GM12878 (cell line): Measurements from ENCODE around the gene TNRC6B. TPM values are rescaled to one million over a fixed set of nuclear protein-coding genes. Genes with fewer than 3 reads are reported as not detected.

Experiments used
- ATAC-seq: fragments of 200-7000 bp; cut with Tn5 transposase; 3 replicates; pipeline ENCODE4 v1.9.1; 2020; ENCODE audit warnings: mild to moderate bottlenecking, moderate library complexity
- BruUV-seq: library from RNA; stranded (reverse); fragments of 400-500 nt; replicated peaks from 2 replicates; lab custom pipeline; 2021; lab: Mats Ljungman, UMichigan
- CTCF ChIA-PET: fragments of 300-600 bp; sonication (Branson Sonifier 250); formaldehyde crosslinking; extraction: SDS; loops from one replicate; lab custom pipeline; 2021; ENCODE audit warnings: inconsistent platforms; lab: Yijun Ruan, JAX
- POLR2A ChIA-PET: fragments of 350-600 bp; formaldehyde crosslinking; extraction: SDS; loops from one replicate; lab custom pipeline; 2021; ENCODE audit warnings: inconsistent platforms; lab: Charles Lee
- RAD21 ChIA-PET: fragments of 300-600 bp; sonication (Branson Sonifier 250); formaldehyde crosslinking; loops from one replicate; lab custom pipeline; 2023; ENCODE audit warnings: antibody characterized with exemption; ENCODE audit not compliant: unreplicated experiment; lab: Charles Lee
- SMC1A ChIA-PET: fragments of 300-600 bp; sonication (Branson Sonifier 250); formaldehyde crosslinking; loops from one replicate; lab custom pipeline; 2023; ENCODE audit not compliant: unreplicated experiment, uncharacterized antibody; lab: Charles Lee
- DNase-seq: peaks from one replicate; pipeline ENCODE4 v3.0.0-alpha.2; 2011; ENCODE audit warnings: low read depth, low spot score
- FAIRE-seq: peaks from 3 replicates; lab custom pipeline; 2011; peaks lifted over from hg19 to GRCh38; lab: Jason Lieb, UNC
- H2AFZ ChIP-seq: 2 replicates; pipeline ENCODE4 v1.6.0; 2011; ENCODE audit warnings: low read depth, low read length, control low read depth; ENCODE audit not compliant: control insufficient read depth
- H3K27ac ChIP-seq: 2 replicates; pipeline ENCODE4 v1.5.1; 2011; ENCODE audit warnings: control low read depth; ENCODE audit not compliant: control insufficient read depth, insufficient read depth
- H3K27me3 ChIP-seq, 2 experiments: replicated peaks in 1 of 2; 2 replicates each; pipeline versions ENCODE4 v1.6.0 to v1.6.1; 2011; ENCODE audit warnings: low read length in 1 of 2; ENCODE audit not compliant: control insufficient read depth in 2 of 2, insufficient read depth in 2 of 2
- H3K36me3 ChIP-seq, 2 experiments: 2 replicates each; pipeline ENCODE4 v1.5.1; 2011; ENCODE audit warnings: low read length in 1 of 2; ENCODE audit not compliant: control insufficient read depth in 2 of 2, insufficient read depth in 2 of 2
- H3K4me1 ChIP-seq: 2 replicates; pipeline ENCODE4 v1.6.1; 2011; ENCODE audit warnings: mild to moderate bottlenecking, low read length, moderate library complexity, mixed read lengths; ENCODE audit not compliant: control insufficient read depth, insufficient read depth
- H3K4me2 ChIP-seq: 2 replicates; pipeline ENCODE4 v1.6.0; 2011; ENCODE audit warnings: control low read depth; ENCODE audit not compliant: control insufficient read depth, insufficient read depth
- H3K4me3 ChIP-seq: fragments of 200-600 bp; sonication (generic); 2 replicates; pipeline ENCODE4 v1.5.1; 2016
- H3K79me2 ChIP-seq: 2 replicates; pipeline ENCODE4 v1.6.0; 2011; ENCODE audit warnings: low read length; ENCODE audit not compliant: control insufficient read depth, insufficient read depth
- H3K9ac ChIP-seq: 2 replicates; pipeline ENCODE4 v1.8.0; 2011; ENCODE audit warnings: low read length, control low read depth, mixed read lengths; ENCODE audit not compliant: control insufficient read depth, insufficient read depth
- H3K9me3 ChIP-seq: replicated peaks from 3 replicates; pipeline ENCODE4 v1.5.1; 2011; ENCODE audit warnings: mild to moderate bottlenecking, low read length; ENCODE audit not compliant: control insufficient read depth, insufficient read depth
- H4K20me1 ChIP-seq: 2 replicates; pipeline ENCODE4 v1.6.0; 2011; ENCODE audit not compliant: control insufficient read depth, insufficient read depth
- FOXK2 ChIP-seq: fragments of 450-650 bp; IDR thresholded peaks from 2 replicates; pipeline ENCODE4 v1.6.1; 2017; ENCODE audit warnings: mild to moderate bottlenecking, moderate library complexity
- IRF4 ChIP-seq: IDR thresholded peaks from 2 replicates; pipeline ENCODE4 v1.6.1; 2011; ENCODE audit warnings: low read depth, low read length
- POLR2AphosphoS5 ChIP-seq: IDR thresholded peaks from 2 replicates; pipeline ENCODE4 v1.6.1; 2011; ENCODE audit warnings: mild to moderate bottlenecking, low read length, inconsistent platforms
- RUNX3 ChIP-seq: IDR thresholded peaks from 2 replicates; pipeline ENCODE4 v1.6.1; 2012; ENCODE audit warnings: low read length, inconsistent platforms
- SPI1 ChIP-seq: IDR thresholded peaks from 2 replicates; pipeline ENCODE4 v1.6.1; 2011; ENCODE audit warnings: low read depth, mild to moderate bottlenecking, low read length, moderate library complexity, borderline replicate concordance; ENCODE audit not compliant: insufficient read depth
- TCF3 ChIP-seq: IDR thresholded peaks from 2 replicates; pipeline ENCODE4 v1.6.1; 2012; ENCODE audit warnings: low read depth, mild to moderate bottlenecking, low read length, borderline replicate concordance; ENCODE audit not compliant: insufficient read depth
- YBX1 ChIP-seq: fragments of 450-650 bp; IDR thresholded peaks from 2 replicates; pipeline ENCODE4 v1.6.1; 2016; ENCODE audit warnings: antibody characterized with exemption
- ZSCAN29 ChIP-seq: fragments of 450-650 bp; IDR thresholded peaks from 2 replicates; pipeline ENCODE4 v1.6.1; 2017; ENCODE audit warnings: mild to moderate bottlenecking, moderate library complexity
- WGBS: methylation state at CpG from one replicate; pipeline ENCODE4 v1.1.6; 2016; ENCODE audit warnings: low lambda C conversion rate; ENCODE audit not compliant: insufficient replicate concordance, insufficient coverage; ENCODE audit errors: missing lambda C conversion rate; 5-methylcytosine and 5-hydroxymethylcytosine counted together
- in situ Hi-C: fragments of 300-500 bp; cut with MboI; formaldehyde crosslinking; loops from 9 replicates; pipeline ENCODE4 v1.14.3; 2018; ENCODE audit warnings: mixed read lengths
- intact Hi-C: fragments of 100-400 bp; cut with micrococcal nuclease; formaldehyde crosslinking; loops from one replicate; pipeline ENCODE4 v1.14.2; 2022; ENCODE audit not compliant: unreplicated experiment
- polyA plus RNA-seq, 11 experiments: library from polyadenylated mRNA; depleted of rRNA in 4 of 11; unstranded in 6 of 11; stranded (reverse) in 5 of 11; fragments of >200 nt; fragmentation: Nextera tagmentation in 4 of 11; fragmentation: Illumina TruSeq in 1 of 11; extraction: Ambion mirVana in 4 of 11; extraction: Trizol in 1 of 11; gene quantifications; 1 replicate in 1 of 11; 2 replicates in 10 of 11; pipeline versions ENCODE4 v1.2.1 to v1.2.3, GENCODE V29; 2011 to 2016; ENCODE audit warnings: inconsistent platforms in 2 of 11, missing spikeins in 2 of 11, low read depth in 1 of 11
- total RNA-seq, 4 experiments: library from RNA; depleted of rRNA in 3 of 4; stranded (reverse); fragments of >200 nt in 3 of 4; fragmentation: Illumina TruSeq in 1 of 4; extraction: Trizol in 1 of 4; gene quantifications; 2 replicates each; pipeline versions ENCODE4 v1.2.1 to v1.2.3, GENCODE V29; 2013 to 2021
- TF ChIP-seq, protein P1 (sequence below): IDR thresholded peaks from 2 replicates; pipeline ENCODE4 v1.6.1; 2012; ENCODE audit warnings: mild to moderate bottlenecking, low read depth, low read length
- TF ChIP-seq, protein P2 (sequence below): fragments of 450-650 bp; IDR thresholded peaks from 2 replicates; pipeline ENCODE4 v1.6.1; 2017; ENCODE audit warnings: mild to moderate bottlenecking, moderate library complexity

Gene TNRC6B
- total and polyA plus RNA-seq, 10 of the 15 experiments (the other 5 are each of a cell fraction or from before 2014, with no cell fraction given) = 3.6 to 32.8 (median 16.4) TPM

DNA sequence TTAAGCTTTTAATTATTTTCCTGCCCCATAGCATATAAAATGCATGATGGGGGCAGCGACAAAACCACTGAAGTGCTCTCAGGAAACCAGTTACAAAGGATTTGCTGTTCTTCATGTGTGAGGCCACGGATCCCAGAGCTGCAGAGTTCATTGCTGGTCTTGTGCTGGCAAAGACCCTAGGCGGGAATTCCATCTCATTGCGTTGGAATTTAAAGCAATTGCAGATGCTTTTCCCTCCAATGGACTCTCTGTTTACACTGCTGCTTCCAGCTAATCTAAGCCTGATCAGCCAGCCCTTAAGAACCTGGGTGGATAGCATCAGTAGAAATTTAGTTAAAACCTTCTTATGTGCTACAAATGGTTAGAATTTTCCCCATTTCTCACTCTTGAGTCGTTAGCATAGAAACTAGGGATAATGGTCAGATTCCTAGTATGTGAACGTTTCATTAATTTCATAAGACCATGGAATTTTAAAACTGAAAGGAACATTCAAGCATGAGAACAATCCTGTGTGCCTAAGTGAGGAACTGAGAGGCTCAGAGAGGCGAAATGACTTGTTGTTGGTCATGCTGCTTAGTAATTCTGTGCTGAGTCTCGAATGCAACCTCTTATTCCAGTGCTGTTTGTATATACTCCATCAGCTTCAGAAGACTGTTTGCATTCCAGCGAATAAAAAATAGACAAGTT, 132.5 kb downstream of the TNRC6B start:
- peaks cover 13 to 41% of the 10 kb centered on the region in 2 experiments for H3K36me3 ChIP-seq
- 59% methylated on average over 9 of the region's 9 CpGs for whole genome bisulfite sequencing
- TF ChIP-seq IRF4 (peak; percentile 60; the same call in 1 of the 2 replicates), SPI1 (peak; percentile 84), RUNX3 (0 out of 2 replicates have a peak, but pooled peaks have one; percentile 29), ZSCAN29 (no peak)
- TF ChIP-seq, all 136 proteins: peak for 3
- Histone ChIP-seq H3K4me2 (no peak overlapping the region), H3K27me3 (no peaks in the 10 kb centered on the region), H3K9me3 (no peaks in the 10 kb centered on the region), H4K20me1 (no peaks in the 10 kb centered on the region), H3K4me1 (no peaks in the 10 kb centered on the region), H2AFZ (no peak overlapping the region), H3K9ac (no peak overlapping the region), H3K27ac (no peak overlapping the region), H3K4me3 (no peak overlapping the region), H3K79me2 (no peaks in the 10 kb centered on the region)
- ChIA-PET RAD21 (no interaction called here), POLR2A (no interaction called here), SMC1A (interaction anchor here (0.7 kb wide), 1 partner anchor 24 kb away, joined by 3 read pairs; no protein-coding TSS in a partner anchor), CTCF (no interaction called here)
- in situ Hi-C loops = no loop called here
- DNase-seq = no peak
- BruUV-seq = no TSS peak
- FAIRE-seq = no peak
- no peak for ATAC-seq
- intact Hi-C loops = no loop called here

DNA sequence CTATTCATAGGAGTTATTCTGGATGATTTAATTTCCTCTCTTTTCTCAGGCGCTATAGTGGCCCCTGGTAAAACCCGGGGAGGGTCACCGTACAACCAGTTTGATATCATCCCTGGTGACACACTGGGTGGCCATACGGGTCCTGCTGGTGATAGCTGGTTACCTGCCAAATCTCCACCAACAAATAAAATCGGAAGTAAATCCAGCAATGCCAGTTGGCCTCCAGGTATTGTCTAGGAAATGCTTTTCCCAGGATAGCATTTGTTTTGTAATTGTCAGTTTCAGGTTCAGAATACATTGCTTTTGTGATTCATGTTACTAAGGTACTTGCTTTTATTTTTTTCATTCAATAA, 133.0 kb downstream of the TNRC6B start:
- RAD21 ChIA-PET = no interaction called here
- no peaks in the 10 kb centered on the region for H3K4me1 ChIP-seq
- no peak overlapping the region for H3K9ac ChIP-seq
- POLR2A ChIA-PET = no interaction called here
- SMC1A ChIA-PET = no interaction called here
- CTCF ChIA-PET = interaction anchor here (1.2 kb wide), 1 partner anchor 37 kb away, joined by 3 read pairs; no protein-coding TSS in a partner anchor
- no peaks in the 10 kb centered on the region for H3K27me3 ChIP-seq
- no peaks in the 10 kb centered on the region for H3K9me3 ChIP-seq
- 90% methylated on average over 5 of the region's 5 CpGs for WGBS
- in situ Hi-C loops (no loop called here), intact Hi-C loops (no loop called here)
- H2AFZ ChIP-seq = no peak overlapping the region
- H4K20me1 ChIP-seq = no peaks in the 10 kb centered on the region
- peaks cover 14 to 41% of the 10 kb centered on the region in 2 experiments for H3K36me3 ChIP-seq
- no peak for ATAC-seq
- no peak overlapping the region for H3K4me3 ChIP-seq
- no peak for FAIRE-seq
- no peak for DNase-seq
- no TSS peak for BruUV-seq
- H3K27ac ChIP-seq = no peak overlapping the region
- no peaks in the 10 kb centered on the region for H3K79me2 ChIP-seq
- H3K4me2 ChIP-seq = no peak overlapping the region
- TF ChIP-seq FOXK2 = no peak
- TF ChIP-seq, protein P1, sequence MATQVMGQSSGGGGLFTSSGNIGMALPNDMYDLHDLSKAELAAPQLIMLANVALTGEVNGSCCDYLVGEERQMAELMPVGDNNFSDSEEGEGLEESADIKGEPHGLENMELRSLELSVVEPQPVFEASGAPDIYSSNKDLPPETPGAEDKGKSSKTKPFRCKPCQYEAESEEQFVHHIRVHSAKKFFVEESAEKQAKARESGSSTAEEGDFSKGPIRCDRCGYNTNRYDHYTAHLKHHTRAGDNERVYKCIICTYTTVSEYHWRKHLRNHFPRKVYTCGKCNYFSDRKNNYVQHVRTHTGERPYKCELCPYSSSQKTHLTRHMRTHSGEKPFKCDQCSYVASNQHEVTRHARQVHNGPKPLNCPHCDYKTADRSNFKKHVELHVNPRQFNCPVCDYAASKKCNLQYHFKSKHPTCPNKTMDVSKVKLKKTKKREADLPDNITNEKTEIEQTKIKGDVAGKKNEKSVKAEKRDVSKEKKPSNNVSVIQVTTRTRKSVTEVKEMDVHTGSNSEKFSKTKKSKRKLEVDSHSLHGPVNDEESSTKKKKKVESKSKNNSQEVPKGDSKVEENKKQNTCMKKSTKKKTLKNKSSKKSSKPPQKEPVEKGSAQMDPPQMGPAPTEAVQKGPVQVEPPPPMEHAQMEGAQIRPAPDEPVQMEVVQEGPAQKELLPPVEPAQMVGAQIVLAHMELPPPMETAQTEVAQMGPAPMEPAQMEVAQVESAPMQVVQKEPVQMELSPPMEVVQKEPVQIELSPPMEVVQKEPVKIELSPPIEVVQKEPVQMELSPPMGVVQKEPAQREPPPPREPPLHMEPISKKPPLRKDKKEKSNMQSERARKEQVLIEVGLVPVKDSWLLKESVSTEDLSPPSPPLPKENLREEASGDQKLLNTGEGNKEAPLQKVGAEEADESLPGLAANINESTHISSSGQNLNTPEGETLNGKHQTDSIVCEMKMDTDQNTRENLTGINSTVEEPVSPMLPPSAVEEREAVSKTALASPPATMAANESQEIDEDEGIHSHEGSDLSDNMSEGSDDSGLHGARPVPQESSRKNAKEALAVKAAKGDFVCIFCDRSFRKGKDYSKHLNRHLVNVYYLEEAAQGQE = no peak
- TF ChIP-seq POLR2AphosphoS5 = no peak
- no peak for TF ChIP-seq TCF3
- TF ChIP-seq, protein P2, sequence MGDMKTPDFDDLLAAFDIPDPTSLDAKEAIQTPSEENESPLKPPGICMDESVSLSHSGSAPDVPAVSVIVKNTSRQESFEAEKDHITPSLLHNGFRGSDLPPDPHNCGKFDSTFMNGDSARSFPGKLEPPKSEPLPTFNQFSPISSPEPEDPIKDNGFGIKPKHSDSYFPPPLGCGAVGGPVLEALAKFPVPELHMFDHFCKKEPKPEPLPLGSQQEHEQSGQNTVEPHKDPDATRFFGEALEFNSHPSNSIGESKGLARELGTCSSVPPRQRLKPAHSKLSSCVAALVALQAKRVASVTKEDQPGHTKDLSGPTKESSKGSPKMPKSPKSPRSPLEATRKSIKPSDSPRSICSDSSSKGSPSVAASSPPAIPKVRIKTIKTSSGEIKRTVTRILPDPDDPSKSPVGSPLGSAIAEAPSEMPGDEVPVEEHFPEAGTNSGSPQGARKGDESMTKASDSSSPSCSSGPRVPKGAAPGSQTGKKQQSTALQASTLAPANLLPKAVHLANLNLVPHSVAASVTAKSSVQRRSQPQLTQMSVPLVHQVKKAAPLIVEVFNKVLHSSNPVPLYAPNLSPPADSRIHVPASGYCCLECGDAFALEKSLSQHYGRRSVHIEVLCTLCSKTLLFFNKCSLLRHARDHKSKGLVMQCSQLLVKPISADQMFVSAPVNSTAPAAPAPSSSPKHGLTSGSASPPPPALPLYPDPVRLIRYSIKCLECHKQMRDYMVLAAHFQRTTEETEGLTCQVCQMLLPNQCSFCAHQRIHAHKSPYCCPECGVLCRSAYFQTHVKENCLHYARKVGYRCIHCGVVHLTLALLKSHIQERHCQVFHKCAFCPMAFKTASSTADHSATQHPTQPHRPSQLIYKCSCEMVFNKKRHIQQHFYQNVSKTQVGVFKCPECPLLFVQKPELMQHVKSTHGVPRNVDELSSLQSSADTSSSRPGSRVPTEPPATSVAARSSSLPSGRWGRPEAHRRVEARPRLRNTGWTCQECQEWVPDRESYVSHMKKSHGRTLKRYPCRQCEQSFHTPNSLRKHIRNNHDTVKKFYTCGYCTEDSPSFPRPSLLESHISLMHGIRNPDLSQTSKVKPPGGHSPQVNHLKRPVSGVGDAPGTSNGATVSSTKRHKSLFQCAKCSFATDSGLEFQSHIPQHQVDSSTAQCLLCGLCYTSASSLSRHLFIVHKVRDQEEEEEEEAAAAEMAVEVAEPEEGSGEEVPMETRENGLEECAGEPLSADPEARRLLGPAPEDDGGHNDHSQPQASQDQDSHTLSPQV = no peak
- no peak for TF ChIP-seq YBX1
